ENCODE data around the gene BMAL2.

Gene BMAL2

DNA sequence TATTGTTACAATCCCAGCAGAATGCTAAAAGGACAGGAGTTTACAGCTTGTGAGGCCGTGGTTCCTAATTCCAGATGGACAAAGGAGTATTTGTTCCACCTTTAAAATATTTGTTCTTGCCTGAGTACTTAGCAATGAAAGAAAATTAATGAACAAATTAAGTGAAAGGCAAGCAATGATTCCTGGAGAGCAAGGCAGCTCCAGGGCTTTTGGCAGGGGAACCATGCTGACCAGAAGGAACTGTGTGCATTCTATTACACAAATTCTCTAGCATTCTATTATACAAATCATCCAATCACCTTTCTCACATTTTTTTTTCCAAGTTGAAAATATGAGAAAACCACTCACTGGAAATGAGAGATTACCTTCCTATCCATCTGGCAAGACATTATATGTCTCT, 1.8 kb upstream of the BMAL2 start:
- no peak for DNase-seq

DNA sequence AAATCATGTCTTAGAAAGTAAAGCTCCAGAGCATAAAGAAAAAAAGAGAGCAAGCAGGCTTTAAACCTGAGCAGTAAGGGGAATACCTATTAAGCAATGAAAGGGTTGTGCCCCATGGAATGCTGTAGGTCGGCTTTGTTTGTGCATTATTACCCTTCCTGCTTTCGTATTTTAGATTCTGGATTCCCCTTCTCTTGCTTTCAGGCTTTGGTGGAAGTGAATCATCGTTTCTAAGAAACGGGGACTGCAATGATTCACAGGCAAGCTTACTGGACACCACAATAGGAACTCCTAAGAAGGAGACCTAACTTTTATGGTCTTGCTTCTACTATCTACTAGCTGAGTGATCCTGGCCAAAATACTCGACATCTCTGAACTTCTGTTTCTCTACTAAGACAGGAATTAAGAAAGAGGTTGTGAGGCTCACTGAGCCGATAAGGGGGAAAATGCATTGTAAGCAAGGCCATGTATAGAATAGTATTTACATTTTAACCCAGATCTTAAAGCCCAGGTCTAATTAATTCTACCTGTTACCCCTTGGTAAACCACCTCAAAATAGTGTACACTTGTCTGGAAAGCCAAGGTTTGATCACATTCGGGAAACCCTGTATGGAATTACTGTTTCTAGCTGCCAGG, 1.2 kb upstream of the BMAL2 start:
- DNase-seq = no peak

DNA sequence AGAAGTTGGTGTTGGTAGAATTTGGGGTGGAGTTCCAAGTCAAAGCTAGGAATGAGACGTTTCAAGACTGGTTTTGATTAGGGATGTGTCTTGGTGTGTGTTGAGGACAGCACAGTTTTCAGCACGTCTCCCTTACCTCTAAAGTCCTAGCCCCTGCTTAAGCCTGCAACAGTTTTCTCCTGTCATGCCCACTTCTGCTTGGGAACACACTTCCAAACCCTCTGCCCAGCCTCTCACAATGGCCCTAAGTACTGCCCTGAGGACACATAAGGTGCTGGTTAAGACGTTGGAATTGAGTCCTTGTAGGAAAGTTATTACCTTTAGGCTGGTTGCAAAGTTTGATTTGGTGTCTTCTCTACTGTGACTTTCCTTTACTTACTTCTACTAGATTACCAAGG, 710 bp upstream of the BMAL2 start:
- DNase-seq = no peak

DNA sequence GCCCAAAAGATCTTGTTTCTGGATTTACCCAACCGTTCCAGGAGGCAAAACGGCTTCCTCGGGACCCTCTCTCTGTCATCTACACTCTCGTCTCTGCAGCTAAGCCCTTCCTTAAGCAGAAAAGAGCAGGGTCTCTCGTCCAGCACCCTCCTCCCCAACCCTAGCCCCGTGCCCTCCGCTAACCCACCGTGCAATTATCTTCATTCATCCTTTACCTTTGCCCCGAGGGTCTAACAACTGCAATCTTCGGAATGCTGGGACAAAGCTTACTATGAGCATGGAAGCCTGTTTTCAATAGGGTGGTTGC, 276 bp upstream of the BMAL2 start:
- no peak for DNase-seq

DNA sequence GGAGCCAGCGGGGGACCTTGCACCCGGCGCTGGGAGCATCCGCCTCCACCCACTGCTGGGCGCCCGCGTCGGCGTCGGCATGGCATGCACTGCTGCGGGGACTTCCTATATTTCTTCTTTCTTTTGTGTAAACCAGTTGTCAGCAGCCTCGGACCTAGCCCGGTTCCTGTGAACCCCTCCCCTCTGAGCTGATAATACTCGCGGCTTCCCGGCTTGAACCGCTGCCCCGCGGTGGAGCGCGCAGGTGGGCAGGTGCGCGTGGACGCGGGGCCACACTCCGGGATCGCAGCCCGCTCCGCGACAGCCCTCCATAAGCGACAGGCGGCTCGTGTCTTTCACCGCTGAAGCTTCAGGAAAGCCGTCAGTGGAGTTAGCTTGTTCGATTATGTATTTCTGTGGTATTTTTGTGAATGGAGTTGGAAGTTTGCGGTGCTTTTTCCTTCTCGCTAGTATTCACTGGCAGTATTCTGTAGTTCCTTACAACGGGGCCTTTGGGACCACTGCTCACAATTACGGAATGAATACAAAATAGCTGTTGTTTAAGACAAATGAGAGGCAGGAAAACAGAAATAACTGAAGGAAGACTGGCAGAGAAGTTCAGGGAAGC, 870 bp downstream of the BMAL2 start:
- DNase-seq = peak in 1 of 4 experiments; percentile 5

DNA sequence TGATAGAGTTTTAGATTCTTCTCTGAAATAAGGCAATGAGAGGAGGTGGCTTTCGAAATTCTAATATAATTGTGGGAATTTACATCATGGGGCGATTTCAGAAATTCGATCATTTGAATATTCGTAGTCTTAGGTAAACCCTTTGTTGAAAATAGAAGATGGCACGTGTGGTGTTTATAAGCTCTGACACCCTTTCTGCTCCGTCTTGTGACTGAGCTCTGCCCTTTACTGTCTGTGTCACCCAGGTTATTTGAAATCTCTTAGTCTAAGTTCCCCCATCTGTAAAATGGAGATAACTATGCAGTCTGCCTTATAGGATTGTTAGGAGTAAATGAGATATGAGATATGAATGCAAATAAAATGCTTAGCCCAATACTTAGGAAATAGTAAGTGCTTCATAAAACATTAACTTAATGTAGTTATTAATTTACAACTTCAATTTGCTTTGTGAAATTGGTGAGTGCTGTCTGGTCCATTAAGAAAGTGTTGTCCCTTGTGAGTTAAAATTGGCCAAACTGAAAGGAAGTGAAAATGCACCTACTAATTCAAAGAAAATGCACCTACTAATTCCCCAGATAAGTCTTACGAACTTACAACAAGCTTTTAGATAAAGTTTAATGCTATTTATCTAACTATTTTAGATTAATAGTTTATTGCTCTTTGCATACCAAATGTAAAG, 1.5 kb downstream of the BMAL2 start:
- DNase-seq = no peak

DNA sequence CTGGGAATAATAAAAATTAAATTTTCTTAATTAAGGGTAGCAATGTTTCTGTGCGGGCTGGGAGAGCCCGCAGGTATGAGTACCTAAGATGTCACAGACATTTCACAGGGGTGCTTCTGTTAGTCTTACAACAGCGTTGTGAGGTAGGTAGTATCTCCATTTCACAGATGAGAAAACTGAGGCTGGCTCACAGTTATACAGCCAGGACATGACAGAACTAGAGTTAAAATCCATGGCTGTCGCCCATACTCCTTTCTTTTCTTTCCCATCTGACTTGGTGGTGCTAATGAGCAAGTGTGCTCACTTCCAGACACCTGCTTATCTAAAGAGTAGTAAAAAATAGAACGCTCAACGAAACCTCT, 2.1 kb downstream of the BMAL2 start:
- DNase-seq = no peak

DNA sequence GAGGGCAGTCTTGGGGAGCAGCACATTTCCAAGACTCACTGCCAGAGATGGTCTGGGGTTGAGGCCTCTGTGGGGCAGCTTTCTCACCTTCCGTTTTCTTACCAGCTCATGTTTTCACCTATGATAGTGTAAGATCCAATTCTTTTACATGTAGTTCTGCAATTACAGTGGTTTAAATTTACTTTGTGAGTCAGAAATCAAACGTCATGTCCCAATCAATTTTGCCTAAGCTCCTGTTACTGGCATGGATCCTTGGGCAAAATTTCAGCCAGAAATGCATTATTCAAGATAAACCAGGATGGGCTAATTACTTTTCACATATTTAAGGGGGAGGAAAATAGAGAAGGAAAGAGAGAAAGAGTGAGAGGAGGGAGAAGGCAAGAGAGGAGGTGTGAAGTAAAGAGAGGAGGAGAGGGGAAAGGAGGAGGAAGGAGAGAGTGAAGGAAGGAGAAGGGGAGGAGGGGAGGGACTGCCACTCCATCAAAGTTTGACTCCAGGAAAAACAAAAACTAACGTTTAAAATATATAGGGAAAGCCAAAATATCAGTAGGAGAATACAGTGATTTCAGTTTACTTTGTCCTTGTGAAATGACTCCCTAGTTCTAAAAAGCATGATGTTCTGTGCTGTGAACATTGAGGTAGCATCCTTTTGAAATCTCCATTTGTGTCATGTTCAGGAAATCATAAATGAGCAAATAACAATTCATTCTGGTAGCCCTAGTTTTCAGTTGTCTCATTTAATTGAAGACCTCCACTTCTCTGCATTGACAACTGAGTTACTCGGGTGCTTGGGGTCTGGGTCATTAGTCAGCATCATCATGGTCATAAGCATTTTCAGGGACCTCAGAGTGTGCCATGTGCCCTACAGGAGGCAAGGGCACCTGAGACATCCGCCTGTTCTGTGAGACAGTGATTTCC, 3.0 kb downstream of the BMAL2 start:
- DNase-seq = no peak

DNA sequence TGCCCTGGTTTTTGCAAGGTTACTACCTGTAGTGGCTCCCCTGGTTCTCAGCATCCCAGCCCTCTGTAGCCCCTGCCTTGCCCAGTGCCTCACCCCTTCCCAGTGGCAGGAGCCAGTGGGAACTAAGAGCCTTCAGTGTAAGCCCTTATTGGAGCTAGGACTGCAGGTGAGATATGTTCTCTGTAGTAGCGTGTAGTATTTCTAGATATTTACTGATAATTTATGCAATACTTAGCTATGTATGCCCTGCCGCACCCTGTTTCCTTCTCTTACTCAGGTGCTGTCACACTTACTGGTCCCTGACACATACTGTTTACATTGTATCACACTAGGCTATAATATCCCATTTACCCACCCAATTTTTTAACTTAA, 3.6 kb downstream of the BMAL2 start:
- no peak for DNase-seq

DNA sequence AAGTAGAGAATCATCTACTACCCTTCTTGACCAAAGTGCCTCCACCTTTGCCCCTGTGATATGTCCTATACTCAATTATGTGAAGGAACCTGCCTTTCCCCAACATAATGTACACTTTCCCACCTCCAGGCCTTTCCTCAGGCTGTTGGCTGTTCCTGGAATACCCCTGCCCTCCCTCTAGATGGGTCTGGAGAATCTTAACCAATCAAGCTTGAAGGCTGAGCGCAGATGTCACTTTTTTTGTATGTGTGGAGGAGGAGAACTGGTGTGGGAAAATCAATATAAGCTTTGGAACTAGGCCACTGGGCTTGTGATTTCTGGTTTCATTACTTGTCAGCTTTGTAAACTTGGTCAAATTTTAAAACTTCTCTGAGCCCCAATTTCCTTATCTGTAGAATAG, 4.7 kb downstream of the BMAL2 start:
- DNase-seq = no peak

DNA sequence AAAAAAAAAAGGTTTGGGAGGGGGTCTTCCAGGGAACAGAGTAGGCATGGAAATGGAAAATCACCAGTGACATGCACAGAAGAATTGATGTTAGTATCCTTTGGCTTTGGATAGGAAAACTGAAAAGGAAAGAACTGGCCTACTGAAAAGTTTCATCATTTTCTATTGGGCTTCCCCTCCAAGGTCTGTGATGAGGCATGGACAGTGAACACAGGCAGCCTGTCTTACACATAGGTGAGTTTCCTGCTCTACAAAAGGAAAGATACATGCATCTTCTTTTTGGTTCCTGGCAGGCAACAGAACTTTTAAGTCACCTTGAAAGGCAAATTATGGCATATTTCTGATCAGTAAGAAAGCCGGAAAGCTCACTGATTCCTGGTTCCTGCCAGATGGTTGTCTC, 5.8 kb downstream of the BMAL2 start:
- no peak for DNase-seq

DNA sequence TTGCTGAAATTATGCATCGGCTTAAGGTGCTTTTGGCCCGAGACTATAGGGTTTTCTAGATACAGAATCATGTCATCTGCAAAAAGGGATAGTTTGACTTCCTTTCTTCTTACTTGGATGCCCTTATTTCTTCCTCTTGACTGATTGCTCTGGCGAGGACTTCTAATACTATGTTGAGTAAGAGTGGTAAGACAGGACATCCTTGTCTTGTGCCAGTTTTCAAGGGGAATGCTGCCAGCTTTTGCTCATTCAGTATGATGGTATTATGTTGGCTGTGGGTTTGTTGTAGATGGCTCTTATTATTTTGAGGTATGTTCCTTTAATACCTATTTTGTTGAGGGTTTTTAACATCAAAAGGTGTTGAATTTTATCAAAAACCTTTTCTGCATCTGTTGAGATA, 8.3 kb downstream of the BMAL2 start:
- no peak for DNase-seq

DNA sequence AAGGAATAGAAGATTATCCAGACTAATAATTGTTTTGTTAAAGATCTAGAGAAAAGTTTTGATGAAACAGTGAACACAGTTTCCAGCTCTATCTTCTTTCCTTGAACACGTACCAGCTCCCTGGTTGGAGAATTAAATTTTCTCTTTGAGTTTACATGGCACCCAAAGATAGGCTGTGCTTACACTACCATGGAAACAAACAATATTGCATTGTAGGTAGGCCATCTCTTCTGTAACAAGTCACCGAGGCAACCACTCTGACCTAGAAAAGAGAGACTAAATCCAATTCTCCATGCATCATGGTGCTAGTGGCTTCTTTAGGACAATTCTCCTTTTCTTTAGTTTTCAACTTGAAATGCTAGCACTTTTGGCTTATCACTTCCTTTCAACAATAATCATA, 9.9 kb downstream of the BMAL2 start:
- DNase-seq = no peak

DNA sequence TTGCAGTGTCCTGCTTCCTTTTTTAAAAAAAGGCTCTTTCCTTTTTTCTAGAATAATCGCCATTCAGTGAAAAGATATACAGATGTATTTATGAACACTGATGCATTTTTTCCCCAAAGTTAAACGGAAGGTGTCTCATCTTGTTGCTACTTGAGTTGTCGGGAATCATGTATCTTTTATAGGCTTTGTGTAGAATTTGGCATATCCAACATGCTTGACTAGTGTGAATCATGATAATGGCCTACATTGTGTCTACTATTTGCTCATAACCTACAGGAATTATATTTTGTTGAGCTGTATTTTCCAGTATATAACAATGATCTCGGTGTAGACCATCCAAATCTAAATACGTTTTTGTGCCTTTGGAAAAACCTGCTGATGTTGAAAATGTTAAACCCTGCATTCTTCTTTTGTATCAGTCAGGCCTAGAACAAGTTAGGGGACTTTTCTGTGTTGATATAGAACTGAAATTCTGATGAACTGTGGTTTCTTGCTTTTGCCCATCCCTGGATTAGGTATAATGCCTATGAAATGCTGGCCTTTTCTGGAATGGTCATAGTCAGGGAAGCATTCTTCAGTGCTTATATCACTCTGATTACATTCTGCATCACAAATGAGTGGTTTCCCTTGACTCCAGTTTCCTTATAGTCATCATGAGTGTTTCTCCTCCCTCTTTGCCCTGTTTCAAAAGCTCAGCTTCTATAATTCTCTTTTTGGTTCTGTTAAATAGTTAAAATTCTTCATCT, 10.8 kb downstream of the BMAL2 start:
- no peak for DNase-seq

DNA sequence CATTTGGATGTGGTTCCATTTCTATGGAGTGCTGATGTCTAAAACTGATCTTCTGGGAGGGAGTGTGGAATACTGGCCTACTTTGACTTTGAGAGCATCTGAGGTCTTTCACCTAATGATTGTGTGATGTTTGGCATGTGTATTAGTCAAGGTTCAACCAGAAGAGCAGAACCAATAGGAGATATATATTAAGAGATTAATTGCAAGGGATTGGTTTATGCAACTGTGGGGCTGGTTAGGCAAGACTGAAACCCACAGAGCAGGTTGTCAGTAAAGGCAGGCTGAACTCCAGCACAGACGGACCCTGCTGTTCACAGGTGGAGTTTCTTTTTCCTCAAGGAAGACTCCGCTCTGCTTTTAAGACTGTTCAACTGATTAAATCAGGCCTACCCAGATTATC, 11.6 kb downstream of the BMAL2 start:
- DNase-seq = no peak

DNA sequence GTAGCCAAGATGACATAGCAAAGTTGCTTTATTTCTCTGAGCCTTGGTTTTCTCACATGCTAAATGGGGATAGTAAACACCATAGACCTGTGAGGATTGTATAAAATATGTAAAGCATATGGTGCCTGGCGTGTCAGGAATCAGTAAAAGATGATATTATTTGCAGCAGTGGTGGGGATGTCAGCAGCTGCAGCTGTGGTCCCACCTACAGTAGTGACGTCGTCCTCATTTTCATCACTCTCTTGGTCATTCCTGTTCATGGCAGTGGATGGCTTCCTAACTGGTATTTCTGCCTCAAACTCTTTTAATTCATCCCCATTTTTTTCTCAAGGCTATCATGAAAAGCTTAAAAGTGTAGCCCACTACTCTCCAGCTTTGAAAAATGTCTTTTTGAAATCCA, 12.1 kb downstream of the BMAL2 start:
- no peak for DNase-seq

DNA sequence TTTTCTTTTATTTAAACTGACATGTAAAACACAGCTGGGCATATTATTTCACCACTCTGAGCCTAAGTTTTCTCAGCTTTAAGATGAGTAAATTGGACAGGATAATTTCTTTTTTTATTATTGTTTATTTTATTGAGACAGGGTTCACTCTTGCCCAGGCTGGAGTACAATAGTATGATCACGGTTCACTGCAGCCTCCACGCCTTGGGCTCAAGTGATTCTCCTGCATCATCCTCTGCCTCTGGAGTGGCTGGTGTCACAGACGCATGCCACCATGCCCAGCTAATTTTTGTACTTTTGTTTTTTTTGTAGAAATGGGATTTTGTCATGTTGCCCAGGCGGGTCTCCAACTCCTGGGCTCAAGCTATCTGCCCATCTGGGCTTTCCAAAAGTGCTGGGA, 12.7 kb downstream of the BMAL2 start:
- no peak for DNase-seq

DNA sequence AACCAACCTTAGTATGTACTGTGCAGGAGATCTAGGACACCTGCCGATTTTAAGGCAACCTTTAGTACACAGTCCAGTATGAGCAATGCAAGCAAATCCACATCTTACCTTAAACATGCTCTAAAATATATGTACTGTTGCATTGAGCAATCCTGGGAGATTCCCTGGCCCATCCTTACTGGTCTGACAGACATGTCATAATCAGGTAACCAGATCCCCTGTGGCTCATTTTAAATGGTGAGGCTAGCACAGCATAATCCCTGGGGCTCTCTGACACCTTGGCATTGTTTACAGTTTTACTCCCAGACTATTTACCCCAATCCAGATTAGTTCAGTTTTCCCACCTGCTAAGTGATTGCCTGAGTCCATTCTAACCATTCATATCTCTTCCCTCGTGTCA, 15.1 kb downstream of the BMAL2 start:
- DNase-seq = no peak

DNA sequence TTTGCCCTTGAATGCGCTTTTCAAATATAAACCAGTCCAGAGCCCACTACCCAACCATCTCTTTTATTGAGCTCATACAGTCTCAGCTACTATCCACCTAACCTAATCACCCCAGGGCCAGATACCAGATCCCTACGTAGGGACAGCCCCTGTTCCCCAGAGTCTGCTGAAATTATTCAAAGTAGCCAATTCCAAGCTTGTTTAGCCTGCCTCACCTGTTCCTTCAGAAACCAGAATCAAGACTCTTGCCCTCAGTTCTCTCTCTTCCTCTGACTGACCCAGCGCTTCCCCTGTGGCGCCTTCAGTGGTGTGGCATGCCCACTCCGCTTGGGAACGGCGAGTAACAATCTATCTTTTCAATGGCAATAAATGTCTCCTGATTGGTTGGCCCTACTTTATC, 18.8 kb downstream of the BMAL2 start:
- DNase-seq = no peak

DNA sequence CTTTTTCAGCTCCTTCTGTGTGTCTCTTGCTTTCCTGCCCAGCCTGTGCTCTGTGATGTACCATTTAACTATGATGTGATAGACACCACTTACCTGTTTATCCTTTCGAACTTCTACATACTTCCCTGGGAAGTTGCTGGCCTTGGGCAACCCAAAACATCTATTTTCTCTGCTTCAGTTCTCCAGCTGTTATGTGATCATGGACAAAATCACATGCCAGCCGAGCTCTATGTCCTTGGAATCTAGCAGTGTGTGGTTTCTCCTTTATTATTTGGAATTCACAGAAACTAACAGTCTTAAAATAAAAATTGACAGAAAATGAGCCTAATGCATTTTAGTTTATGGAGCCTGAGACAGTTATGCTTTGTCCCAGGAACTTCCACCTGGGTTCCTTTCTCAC, 22.9 kb downstream of the BMAL2 start:
- no peak for DNase-seq

DNA sequence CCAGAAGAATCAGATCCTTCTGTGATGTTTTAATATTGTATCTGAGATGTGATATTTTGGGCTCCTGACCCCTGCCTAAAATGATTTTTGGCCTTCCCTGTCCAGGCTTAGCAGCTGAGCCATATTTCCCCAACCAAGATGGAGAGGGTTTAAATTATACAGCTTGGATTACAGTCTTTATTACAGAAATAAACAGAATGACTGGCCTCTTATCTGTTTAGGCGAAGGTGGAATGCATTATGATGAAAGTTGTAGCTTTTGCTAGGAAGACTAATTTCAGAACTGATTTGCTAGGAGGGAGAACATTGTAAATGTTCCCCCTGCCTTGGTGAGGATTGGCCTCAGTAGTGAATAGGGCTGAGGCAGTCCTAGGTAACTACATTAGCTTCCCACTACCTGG, 23.3 kb downstream of the BMAL2 start:
- DNase-seq = no peak

DNA sequence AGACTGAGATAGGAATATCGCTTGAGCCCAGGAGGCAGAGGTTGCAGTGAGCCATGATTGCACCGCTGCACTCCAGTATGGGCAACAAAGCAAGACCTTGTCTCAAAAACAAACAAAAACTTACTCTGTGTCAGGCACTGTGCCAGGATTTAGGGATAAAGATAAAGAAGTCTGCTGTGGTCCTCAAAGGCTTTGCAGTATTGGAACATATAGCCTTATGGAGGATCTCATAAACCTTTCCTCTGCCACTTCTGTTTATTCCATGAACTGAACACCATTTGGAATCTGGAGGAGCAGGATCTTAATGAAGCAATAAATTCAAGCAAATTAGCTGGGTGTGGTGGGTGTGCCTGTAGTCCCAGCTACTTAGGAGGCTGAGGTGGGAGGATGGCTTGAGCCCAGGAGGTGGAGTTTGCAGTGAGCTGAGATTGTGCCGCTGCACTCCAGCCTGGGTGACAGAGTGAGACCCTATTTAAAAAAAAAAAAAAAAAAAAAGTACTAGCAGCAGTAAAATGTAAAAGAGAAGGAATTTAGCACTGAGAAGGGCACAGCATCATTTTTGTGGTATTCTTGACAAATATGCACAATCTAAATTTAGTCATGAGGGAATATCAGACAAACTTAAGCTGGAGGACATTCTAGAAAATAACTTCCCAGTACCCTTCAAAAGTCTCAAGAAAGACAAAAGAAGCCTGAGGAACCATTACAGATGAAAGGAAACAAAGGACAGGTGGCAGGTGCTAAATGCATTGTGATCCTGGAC, 27.1 kb downstream of the BMAL2 start:
- no peak for DNase-seq

DNA sequence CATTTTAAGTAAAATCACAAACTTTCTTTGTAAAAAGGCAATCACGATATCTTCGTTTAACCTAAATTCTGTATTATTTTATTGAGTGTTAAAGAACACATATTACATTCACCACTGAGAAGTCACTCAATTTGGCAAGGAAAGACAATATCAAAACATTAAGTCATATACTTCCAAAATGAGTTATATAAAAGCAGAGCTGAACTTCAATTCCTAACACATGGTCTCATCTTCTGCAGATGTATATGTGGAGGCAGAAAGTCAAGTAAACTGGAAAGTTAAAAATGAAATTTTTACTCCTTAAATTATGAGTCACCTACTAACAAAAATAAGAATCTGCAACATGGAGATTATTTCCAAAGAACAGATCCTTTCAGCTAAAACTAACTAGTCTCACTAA, 28.7 kb downstream of the BMAL2 start:
- DNase-seq = no peak
